ENCODE data around the gene SH2D6.

The SH2D6 gene

DNA sequence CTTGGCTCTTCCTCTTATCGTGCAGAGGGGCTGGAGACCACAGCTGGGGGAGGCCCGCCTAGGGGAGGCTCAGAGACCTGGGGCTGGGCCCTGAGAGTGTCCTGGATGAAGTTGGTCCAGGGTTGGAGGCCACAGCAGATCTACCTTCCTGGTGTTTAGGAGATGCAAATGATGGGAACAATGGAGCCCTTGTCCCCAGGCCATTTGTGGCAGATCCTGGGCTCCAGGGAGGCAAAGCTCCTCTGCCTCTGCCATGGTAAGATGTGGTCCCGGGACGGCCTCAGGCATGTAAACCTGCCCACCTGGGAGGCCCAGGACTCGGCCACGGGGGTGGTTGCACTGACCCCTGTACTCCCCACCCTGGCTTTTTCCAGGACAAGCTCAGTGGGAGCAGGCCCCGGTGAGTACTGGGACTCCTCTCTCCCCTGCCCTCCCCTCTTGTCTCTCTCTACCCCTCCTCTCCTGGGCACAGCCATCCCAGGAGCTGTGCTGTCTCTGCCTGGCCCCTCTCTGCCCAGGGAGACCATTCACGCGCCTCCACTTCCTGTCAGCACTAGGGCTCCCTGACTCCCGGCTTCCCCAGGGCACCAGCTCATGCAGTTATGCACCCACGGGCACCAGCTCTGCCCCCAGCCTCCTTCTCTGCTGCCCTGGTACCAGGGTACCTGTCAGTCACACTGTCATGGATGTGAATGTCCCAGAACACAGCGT, 10.9 kb downstream of the SH2D6 start:
- Histone ChIP-seq H3K27ac (no peak overlapping the region), H3K36me3 (replicated peaks) (no peaks in the 10 kb centered on the region), H3K27me3 (replicated peaks) (no peaks in the 10 kb centered on the region), H3K4me3 (ENCODE audit: low read depth, low read length) (no peak overlapping the region)
- in situ Hi-C loops (cut with HindIII; ENCODE audit: low pct_ligation_motif_present, low sequenced_read_pairs), result no loop called here
- DNase-seq, result no peak
- TF ChIP-seq, protein P1, sequence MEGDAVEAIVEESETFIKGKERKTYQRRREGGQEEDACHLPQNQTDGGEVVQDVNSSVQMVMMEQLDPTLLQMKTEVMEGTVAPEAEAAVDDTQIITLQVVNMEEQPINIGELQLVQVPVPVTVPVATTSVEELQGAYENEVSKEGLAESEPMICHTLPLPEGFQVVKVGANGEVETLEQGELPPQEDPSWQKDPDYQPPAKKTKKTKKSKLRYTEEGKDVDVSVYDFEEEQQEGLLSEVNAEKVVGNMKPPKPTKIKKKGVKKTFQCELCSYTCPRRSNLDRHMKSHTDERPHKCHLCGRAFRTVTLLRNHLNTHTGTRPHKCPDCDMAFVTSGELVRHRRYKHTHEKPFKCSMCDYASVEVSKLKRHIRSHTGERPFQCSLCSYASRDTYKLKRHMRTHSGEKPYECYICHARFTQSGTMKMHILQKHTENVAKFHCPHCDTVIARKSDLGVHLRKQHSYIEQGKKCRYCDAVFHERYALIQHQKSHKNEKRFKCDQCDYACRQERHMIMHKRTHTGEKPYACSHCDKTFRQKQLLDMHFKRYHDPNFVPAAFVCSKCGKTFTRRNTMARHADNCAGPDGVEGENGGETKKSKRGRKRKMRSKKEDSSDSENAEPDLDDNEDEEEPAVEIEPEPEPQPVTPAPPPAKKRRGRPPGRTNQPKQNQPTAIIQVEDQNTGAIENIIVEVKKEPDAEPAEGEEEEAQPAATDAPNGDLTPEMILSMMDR (IDR thresholded peaks at IDR 0.05; ENCODE audit: low read depth, low read length, missing control alignments), result no peak

DNA sequence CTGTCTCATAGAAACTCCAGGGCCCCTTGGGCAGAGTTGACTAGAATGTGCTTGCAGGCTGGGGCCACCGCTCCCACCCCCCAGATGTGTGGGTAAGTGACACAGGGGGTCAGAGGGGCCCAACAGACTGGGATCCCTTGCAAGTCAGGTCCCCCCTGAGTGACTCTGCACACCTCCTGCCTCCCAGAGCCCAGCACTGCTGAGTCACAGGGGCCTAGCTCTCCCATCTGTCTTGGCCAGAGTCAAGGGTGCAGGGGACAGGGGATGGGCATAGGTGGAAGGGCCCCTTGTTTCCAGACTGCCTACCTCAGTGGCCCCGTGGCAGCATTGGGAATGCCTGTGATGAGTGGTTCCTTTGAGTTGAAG, 11.4 kb downstream of the SH2D6 start:
- H3K27ac ChIP-seq, result no peak overlapping the region
- H3K27me3 ChIP-seq (replicated peaks), result no peaks in the 10 kb centered on the region
- in situ Hi-C loops (cut with HindIII; ENCODE audit: low pct_ligation_motif_present, low sequenced_read_pairs), result no loop called here
- no peak overlapping the region for H3K4me3 ChIP-seq (ENCODE audit: low read depth, low read length)
- TF ChIP-seq, protein P1 (IDR thresholded peaks at IDR 0.05; ENCODE audit: low read depth, low read length, missing control alignments), result no peak
- H3K36me3 ChIP-seq (replicated peaks), result no peaks in the 10 kb centered on the region
- no peak for DNase-seq

DNA sequence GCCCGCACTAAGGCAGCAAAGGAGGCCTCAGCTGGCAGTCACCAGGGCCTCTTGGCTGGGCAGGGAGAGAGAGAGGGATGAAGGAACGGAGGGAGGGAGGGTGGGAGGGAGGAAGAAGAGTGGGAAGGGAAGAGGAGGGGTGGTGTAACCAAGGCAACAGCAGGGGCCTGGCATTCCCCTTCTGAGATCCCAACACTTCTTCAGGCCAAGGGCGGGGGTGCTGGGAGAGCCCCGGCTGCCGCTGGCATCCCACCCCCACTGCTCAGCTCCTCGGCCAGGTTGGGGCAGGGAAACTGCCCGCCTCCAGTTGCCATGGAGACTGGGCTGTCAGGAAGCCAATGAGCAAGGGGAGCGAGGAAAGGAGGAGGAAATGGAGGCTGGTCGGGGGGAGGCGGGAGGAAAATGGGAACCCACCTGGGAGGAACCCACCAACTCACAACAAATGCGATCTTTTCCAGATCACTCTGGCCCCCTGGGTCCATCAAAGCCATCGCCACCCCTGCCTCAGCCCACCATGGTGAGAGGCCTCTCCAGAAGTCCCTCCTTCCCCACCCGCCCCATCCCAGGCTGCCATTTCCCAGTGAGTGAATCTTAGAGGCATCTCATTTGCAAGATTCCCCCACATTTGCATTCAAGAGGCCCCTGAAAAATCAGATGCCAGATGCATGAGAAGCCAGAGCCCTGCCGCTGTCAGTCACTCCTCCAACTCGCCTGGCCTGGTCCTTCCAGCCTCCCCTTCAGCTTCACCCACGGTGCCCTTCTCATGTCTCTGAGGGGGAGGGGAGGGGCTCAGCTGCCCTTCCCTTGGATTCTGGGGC, 12.4 kb downstream of the SH2D6 start:
- Histone ChIP-seq H3K27me3 (replicated peaks) (no peaks in the 10 kb centered on the region), H3K4me3 (ENCODE audit: low read depth, low read length) (no peak overlapping the region), H3K36me3 (replicated peaks) (no peaks in the 10 kb centered on the region), H3K27ac (no peak overlapping the region)
- DNase-seq, result no peak
- in situ Hi-C loops (cut with HindIII; ENCODE audit: low pct_ligation_motif_present, low sequenced_read_pairs), result no loop called here
- TF ChIP-seq, protein P1 (IDR thresholded peaks at IDR 0.05; ENCODE audit: low read depth, low read length, missing control alignments), result no peak

DNA sequence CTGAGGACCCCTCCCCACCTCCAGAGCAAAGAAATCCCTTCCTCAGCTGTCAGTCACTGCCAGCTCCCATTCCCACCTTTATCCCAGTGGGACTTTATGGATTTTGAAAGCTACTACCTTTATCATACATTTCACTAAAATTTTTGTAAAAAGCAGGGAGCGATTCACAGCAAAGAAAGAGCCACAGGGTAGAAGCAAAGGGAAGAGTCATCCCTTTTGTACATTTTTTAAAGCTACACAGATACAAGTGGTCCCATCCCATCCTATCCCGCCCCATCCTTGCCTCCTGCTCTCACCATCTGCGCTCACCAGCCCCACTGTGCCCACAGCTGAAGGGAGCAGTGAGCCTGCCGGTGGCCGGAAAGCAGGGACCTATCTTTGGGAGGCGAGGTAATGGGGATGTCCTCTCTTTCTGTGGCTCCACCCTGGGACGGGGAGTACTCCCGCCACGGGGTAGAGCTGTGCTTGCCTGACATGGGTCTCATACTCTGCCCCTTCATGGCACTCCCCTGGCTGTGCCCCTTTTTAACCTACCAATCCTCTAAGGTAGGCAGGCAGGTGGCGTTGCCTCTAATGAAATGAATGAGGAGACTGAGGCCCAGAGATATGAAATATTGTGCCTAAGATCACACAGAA, 13.2 kb downstream of the SH2D6 start:
- H3K36me3 ChIP-seq (replicated peaks), result no peaks in the 10 kb centered on the region
- H3K27me3 ChIP-seq (replicated peaks), result no peaks in the 10 kb centered on the region
- in situ Hi-C loops (cut with HindIII; ENCODE audit: low pct_ligation_motif_present, low sequenced_read_pairs), result no loop called here
- TF ChIP-seq, protein P1 (IDR thresholded peaks at IDR 0.05; ENCODE audit: low read depth, low read length, missing control alignments), result no peak
- H3K27ac ChIP-seq, result no peak overlapping the region
- H3K4me3 ChIP-seq (ENCODE audit: low read depth, low read length), result no peak overlapping the region
- no peak for DNase-seq

DNA sequence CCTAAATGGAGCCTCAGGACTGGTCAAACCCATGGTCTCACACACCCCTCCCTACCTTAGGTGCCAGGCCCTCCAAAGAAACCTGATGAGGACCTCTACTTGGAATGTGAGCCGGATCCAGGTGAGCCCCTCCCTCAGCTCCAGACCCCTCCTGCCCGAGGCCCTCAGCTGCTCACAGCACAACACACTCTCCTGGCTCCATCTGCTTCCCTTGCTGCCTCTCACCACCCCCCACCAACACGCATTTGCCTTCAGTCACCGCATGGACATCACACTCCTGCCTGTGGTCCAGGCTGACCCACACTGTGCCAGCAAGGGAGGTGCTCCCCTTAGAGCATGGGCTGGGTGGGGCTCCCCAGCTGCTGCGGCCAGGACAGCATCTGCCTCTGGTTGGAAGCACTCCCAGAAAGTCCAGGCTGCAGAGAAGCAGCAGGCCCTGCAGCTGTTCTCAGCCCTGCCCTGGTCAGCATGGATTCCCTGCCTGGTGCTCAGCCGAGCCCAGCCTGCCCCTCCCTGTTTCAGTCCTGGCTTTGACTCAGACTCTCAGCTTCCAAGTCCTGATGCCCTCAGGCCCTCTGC, 15.1 kb downstream of the SH2D6 start:
- Histone ChIP-seq H3K27ac (no peak overlapping the region), H3K4me3 (ENCODE audit: low read depth, low read length) (no peak overlapping the region), H3K27me3 (replicated peaks) (no peaks in the 10 kb centered on the region), H3K36me3 (replicated peaks) (no peaks in the 10 kb centered on the region)
- in situ Hi-C loops (cut with HindIII; ENCODE audit: low pct_ligation_motif_present, low sequenced_read_pairs), result no loop called here
- DNase-seq, result no peak
- TF ChIP-seq, protein P1 (IDR thresholded peaks at IDR 0.05; ENCODE audit: low read depth, low read length, missing control alignments), result no peak
